GM12878 (cell line): Measurements from ENCODE around the gene LRRC63. TPM values are rescaled to one million over a fixed set of nuclear protein-coding genes. Genes with fewer than 3 reads are reported as not detected.

ENCODE experiments used
- ATAC-seq: fragments of 200-7000 bp; cut with Tn5 transposase; 3 replicates; pipeline ENCODE4 v1.9.1; 2020; ENCODE audit warnings: mild to moderate bottlenecking, moderate library complexity
- BruUV-seq: library from RNA; stranded (reverse); fragments of 400-500 nt; replicated peaks from 2 replicates; lab custom pipeline; 2021; lab: Mats Ljungman, UMichigan
- CTCF ChIA-PET: fragments of 300-600 bp; sonication (Branson Sonifier 250); formaldehyde crosslinking; extraction: SDS; loops from one replicate; lab custom pipeline; 2021; ENCODE audit warnings: inconsistent platforms; lab: Yijun Ruan, JAX
- POLR2A ChIA-PET: fragments of 350-600 bp; formaldehyde crosslinking; extraction: SDS; loops from one replicate; lab custom pipeline; 2021; ENCODE audit warnings: inconsistent platforms; lab: Charles Lee
- RAD21 ChIA-PET: fragments of 300-600 bp; sonication (Branson Sonifier 250); formaldehyde crosslinking; loops from one replicate; lab custom pipeline; 2023; ENCODE audit warnings: antibody characterized with exemption; ENCODE audit not compliant: unreplicated experiment; lab: Charles Lee
- SMC1A ChIA-PET: fragments of 300-600 bp; sonication (Branson Sonifier 250); formaldehyde crosslinking; loops from one replicate; lab custom pipeline; 2023; ENCODE audit not compliant: unreplicated experiment, uncharacterized antibody; lab: Charles Lee
- DNase-seq: peaks from one replicate; pipeline ENCODE4 v3.0.0-alpha.2; 2011; ENCODE audit warnings: low read depth, low spot score
- FAIRE-seq: peaks from 3 replicates; lab custom pipeline; 2011; peaks lifted over from hg19 to GRCh38; lab: Jason Lieb, UNC
- H2AFZ ChIP-seq: 2 replicates; pipeline ENCODE4 v1.6.0; 2011; ENCODE audit warnings: low read depth, low read length, control low read depth; ENCODE audit not compliant: control insufficient read depth
- H3K27ac ChIP-seq: 2 replicates; pipeline ENCODE4 v1.5.1; 2011; ENCODE audit warnings: control low read depth; ENCODE audit not compliant: control insufficient read depth, insufficient read depth
- H3K27me3 ChIP-seq, 2 experiments: replicated peaks in 1 of 2; 2 replicates each; pipeline versions ENCODE4 v1.6.0 to v1.6.1; 2011; ENCODE audit warnings: low read length in 1 of 2; ENCODE audit not compliant: control insufficient read depth in 2 of 2, insufficient read depth in 2 of 2
- H3K36me3 ChIP-seq, 2 experiments: 2 replicates each; pipeline ENCODE4 v1.5.1; 2011; ENCODE audit warnings: low read length in 1 of 2; ENCODE audit not compliant: control insufficient read depth in 2 of 2, insufficient read depth in 2 of 2
- H3K4me1 ChIP-seq: 2 replicates; pipeline ENCODE4 v1.6.1; 2011; ENCODE audit warnings: mild to moderate bottlenecking, low read length, moderate library complexity, mixed read lengths; ENCODE audit not compliant: control insufficient read depth, insufficient read depth
- H3K4me2 ChIP-seq: 2 replicates; pipeline ENCODE4 v1.6.0; 2011; ENCODE audit warnings: control low read depth; ENCODE audit not compliant: control insufficient read depth, insufficient read depth
- H3K4me3 ChIP-seq: fragments of 200-600 bp; sonication (generic); 2 replicates; pipeline ENCODE4 v1.5.1; 2016
- H3K79me2 ChIP-seq: 2 replicates; pipeline ENCODE4 v1.6.0; 2011; ENCODE audit warnings: low read length; ENCODE audit not compliant: control insufficient read depth, insufficient read depth
- H3K9ac ChIP-seq: 2 replicates; pipeline ENCODE4 v1.8.0; 2011; ENCODE audit warnings: low read length, control low read depth, mixed read lengths; ENCODE audit not compliant: control insufficient read depth, insufficient read depth
- H3K9me3 ChIP-seq: replicated peaks from 3 replicates; pipeline ENCODE4 v1.5.1; 2011; ENCODE audit warnings: mild to moderate bottlenecking, low read length; ENCODE audit not compliant: control insufficient read depth, insufficient read depth
- H4K20me1 ChIP-seq: 2 replicates; pipeline ENCODE4 v1.6.0; 2011; ENCODE audit not compliant: control insufficient read depth, insufficient read depth
- NFYB ChIP-seq: IDR thresholded peaks from 2 replicates; pipeline ENCODE4 v1.6.1; 2011; ENCODE audit warnings: low read depth, mild to moderate bottlenecking, low read length, improper control_type of control experiment, moderate library complexity; ENCODE audit not compliant: insufficient read depth
- RAD51 ChIP-seq: fragments of 450-650 bp; IDR thresholded peaks from 2 replicates; pipeline ENCODE4 v1.6.1; 2016; ENCODE audit warnings: moderate library complexity, mild to moderate bottlenecking, inconsistent platforms
- SMAD5 ChIP-seq: IDR thresholded peaks from 2 replicates; pipeline ENCODE4 v1.6.1; 2016; ENCODE audit warnings: antibody characterized with exemption, low read depth
- SRF ChIP-seq, 2 experiments: IDR thresholded peaks; 2 replicates each; pipeline ENCODE4 v1.6.1; 2011; ENCODE audit warnings: low read depth in 2 of 2, low read length in 2 of 2, mild to moderate bottlenecking in 1 of 2, moderate library complexity in 1 of 2
- TCF3 ChIP-seq: IDR thresholded peaks from 2 replicates; pipeline ENCODE4 v1.6.1; 2012; ENCODE audit warnings: low read depth, mild to moderate bottlenecking, low read length, borderline replicate concordance; ENCODE audit not compliant: insufficient read depth
- ZNF384 ChIP-seq: IDR thresholded peaks from 2 replicates; pipeline ENCODE4 v1.6.1; 2012; ENCODE audit warnings: low read depth, mild to moderate bottlenecking, low read length, improper control_type of control experiment, borderline replicate concordance
- WGBS: methylation state at CpG from one replicate; pipeline ENCODE4 v1.1.6; 2016; ENCODE audit warnings: low lambda C conversion rate; ENCODE audit not compliant: insufficient replicate concordance, insufficient coverage; ENCODE audit errors: missing lambda C conversion rate; 5-methylcytosine and 5-hydroxymethylcytosine counted together
- in situ Hi-C: fragments of 300-500 bp; cut with MboI; formaldehyde crosslinking; loops from 9 replicates; pipeline ENCODE4 v1.14.3; 2018; ENCODE audit warnings: mixed read lengths
- intact Hi-C: fragments of 100-400 bp; cut with micrococcal nuclease; formaldehyde crosslinking; loops from one replicate; pipeline ENCODE4 v1.14.2; 2022; ENCODE audit not compliant: unreplicated experiment
- polyA plus RNA-seq, 11 experiments: library from polyadenylated mRNA; depleted of rRNA in 4 of 11; unstranded in 6 of 11; stranded (reverse) in 5 of 11; fragments of >200 nt; fragmentation: Nextera tagmentation in 4 of 11; fragmentation: Illumina TruSeq in 1 of 11; extraction: Ambion mirVana in 4 of 11; extraction: Trizol in 1 of 11; gene quantifications; 1 replicate in 1 of 11; 2 replicates in 10 of 11; pipeline versions ENCODE4 v1.2.1 to v1.2.3, GENCODE V29; 2011 to 2016; ENCODE audit warnings: inconsistent platforms in 2 of 11, missing spikeins in 2 of 11, low read depth in 1 of 11
- total RNA-seq, 4 experiments: library from RNA; depleted of rRNA in 3 of 4; stranded (reverse); fragments of >200 nt in 3 of 4; fragmentation: Illumina TruSeq in 1 of 4; extraction: Trizol in 1 of 4; gene quantifications; 2 replicates each; pipeline versions ENCODE4 v1.2.1 to v1.2.3, GENCODE V29; 2013 to 2021
- TF ChIP-seq, protein P1 (sequence below): IDR thresholded peaks from 2 replicates; pipeline ENCODE4 v1.6.1; 2012; ENCODE audit warnings: improper control_type of control experiment, low read depth, low read length; ENCODE audit not compliant: insufficient replicate concordance

LRRC63 gene
- total and polyA plus RNA-seq, 10 of the 15 experiments (the other 5 are each of a cell fraction or from before 2014, with no cell fraction given) = 0.34 to 0.98 (median 0.76) TPM; not detected in 1

DNA sequence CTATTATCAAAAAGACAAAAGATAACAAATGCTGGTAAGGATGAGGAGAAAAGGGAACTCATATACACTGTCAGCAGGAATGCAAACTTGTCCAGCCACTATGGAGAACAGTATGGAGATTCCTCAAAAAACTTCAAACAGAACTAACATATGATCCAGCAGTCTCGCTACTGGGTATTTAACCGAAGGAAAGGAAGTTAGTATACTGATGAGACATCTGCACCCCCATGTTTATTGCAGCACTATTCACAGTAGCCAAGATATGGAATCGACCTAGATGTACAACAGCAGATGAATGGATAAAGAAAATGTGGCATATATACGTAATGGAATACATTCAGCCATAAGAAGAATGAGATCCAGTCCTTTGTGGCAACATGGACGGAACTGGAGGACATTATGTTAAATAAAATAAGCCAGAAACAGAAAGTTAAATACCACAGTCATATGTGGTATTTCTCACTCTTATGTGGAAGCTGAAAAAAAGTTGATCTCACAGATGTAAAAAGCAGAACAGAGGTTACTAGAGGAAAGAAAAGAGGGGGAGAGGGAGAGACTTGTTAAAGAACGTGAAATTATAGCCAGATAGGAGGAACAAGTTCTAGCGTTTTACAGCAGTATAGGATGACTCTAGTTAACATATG lies 92.1 kb downstream of the LRRC63 start:
- Histone ChIP-seq H3K36me3 (no peaks in the 10 kb centered on the region), H4K20me1 (no peaks in the 10 kb centered on the region), H3K79me2 (no peaks in the 10 kb centered on the region), H3K4me1 (no peaks in the 10 kb centered on the region), H3K4me3 (no peak overlapping the region), H3K27ac (no peak overlapping the region), H3K27me3 (no peaks in the 10 kb centered on the region), H3K9me3 (peaks cover 1% of the 10 kb centered on the region; the same call in 1 of the 3 replicates), H2AFZ (peak overlapping the region; percentile 51), H3K9ac (no peak overlapping the region), H3K4me2 (no peak overlapping the region)
- 21% methylated on average over 7 of the region's 7 CpGs for WGBS
- no TSS peak for BruUV-seq
- FAIRE-seq (peak; percentile 38), DNase-seq (no peak), ATAC-seq (peak; percentile 42)
- SMC1A ChIA-PET = interaction anchor here (1.0 to 1.8 kb wide), 3 partner anchors 8 to 18 kb away, joined by 4 to 5 read pairs (median 4); no protein-coding TSS in a partner anchor
- POLR2A ChIA-PET = interaction anchor here (0.5 to 0.6 kb wide), 2 partner anchors 111 to 252 kb away, joined by 3 read pairs; no protein-coding TSS in a partner anchor
- CTCF ChIA-PET = interaction anchor here (1.1 kb wide), 1 partner anchor 18 kb away, joined by 5 read pairs; no protein-coding TSS in a partner anchor
- intact Hi-C loops (no loop called here), in situ Hi-C loops (no loop called here)
- RAD21 ChIA-PET = no interaction called here
- TF ChIP-seq NFYB = no peak
- TF ChIP-seq RAD51 = no peak
- no peak for TF ChIP-seq TCF3
- TF ChIP-seq, protein P1, sequence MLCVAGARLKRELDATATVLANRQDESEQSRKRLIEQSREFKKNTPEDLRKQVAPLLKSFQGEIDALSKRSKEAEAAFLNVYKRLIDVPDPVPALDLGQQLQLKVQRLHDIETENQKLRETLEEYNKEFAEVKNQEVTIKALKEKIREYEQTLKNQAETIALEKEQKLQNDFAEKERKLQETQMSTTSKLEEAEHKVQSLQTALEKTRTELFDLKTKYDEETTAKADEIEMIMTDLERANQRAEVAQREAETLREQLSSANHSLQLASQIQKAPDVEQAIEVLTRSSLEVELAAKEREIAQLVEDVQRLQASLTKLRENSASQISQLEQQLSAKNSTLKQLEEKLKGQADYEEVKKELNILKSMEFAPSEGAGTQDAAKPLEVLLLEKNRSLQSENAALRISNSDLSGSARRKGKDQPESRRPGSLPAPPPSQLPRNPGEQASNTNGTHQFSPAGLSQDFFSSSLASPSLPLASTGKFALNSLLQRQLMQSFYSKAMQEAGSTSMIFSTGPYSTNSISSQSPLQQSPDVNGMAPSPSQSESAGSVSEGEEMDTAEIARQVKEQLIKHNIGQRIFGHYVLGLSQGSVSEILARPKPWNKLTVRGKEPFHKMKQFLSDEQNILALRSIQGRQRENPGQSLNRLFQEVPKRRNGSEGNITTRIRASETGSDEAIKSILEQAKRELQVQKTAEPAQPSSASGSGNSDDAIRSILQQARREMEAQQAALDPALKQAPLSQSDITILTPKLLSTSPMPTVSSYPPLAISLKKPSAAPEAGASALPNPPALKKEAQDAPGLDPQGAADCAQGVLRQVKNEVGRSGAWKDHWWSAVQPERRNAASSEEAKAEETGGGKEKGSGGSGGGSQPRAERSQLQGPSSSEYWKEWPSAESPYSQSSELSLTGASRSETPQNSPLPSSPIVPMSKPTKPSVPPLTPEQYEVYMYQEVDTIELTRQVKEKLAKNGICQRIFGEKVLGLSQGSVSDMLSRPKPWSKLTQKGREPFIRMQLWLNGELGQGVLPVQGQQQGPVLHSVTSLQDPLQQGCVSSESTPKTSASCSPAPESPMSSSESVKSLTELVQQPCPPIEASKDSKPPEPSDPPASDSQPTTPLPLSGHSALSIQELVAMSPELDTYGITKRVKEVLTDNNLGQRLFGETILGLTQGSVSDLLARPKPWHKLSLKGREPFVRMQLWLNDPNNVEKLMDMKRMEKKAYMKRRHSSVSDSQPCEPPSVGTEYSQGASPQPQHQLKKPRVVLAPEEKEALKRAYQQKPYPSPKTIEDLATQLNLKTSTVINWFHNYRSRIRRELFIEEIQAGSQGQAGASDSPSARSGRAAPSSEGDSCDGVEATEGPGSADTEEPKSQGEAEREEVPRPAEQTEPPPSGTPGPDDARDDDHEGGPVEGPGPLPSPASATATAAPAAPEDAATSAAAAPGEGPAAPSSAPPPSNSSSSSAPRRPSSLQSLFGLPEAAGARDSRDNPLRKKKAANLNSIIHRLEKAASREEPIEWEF = no peak
- TF ChIP-seq SRF (IDR thresholded peaks at IDR 0.05; ENCODE audit: low read depth in 2 of 2, low read length in 2 of 2) = no peak
- no peak for TF ChIP-seq ZNF384
- no peak for TF ChIP-seq SMAD5
